Measurements from ENCODE around the gene AURKA.
A peak's percentile ranks its signal among the peaks of the same experiment; 100 is the strongest.

GRCh38 chr20:56359212-56360132 is 32.5 kb downstream of the AURKA start:
- TF ChIP-seq CTCF (conservative IDR thresholded peaks at IDR 0.05) = no peak
- TF ChIP-seq ZFX (IDR thresholded peaks at IDR 0.05) = peak; percentile 67
